GM12892 (cell line): ENCODE data around the gene KIF1B.

Experiments
- POLR2A ChIP-seq: IDR thresholded peaks from 2 replicates; pipeline ENCODE4 v1.6.1; 2011; ENCODE audit warnings: low read depth, low read length, control low read depth
- POLR2AphosphoS5 ChIP-seq: IDR thresholded peaks from 2 replicates; pipeline ENCODE4 v1.6.1; 2011; ENCODE audit warnings: low read depth, low read length, control low read depth
- TAF1 ChIP-seq: IDR thresholded peaks from 2 replicates; pipeline ENCODE4 v1.6.1; 2011; ENCODE audit warnings: low read depth, mild to moderate bottlenecking, control low read depth, low read length, borderline replicate concordance

DNA sequence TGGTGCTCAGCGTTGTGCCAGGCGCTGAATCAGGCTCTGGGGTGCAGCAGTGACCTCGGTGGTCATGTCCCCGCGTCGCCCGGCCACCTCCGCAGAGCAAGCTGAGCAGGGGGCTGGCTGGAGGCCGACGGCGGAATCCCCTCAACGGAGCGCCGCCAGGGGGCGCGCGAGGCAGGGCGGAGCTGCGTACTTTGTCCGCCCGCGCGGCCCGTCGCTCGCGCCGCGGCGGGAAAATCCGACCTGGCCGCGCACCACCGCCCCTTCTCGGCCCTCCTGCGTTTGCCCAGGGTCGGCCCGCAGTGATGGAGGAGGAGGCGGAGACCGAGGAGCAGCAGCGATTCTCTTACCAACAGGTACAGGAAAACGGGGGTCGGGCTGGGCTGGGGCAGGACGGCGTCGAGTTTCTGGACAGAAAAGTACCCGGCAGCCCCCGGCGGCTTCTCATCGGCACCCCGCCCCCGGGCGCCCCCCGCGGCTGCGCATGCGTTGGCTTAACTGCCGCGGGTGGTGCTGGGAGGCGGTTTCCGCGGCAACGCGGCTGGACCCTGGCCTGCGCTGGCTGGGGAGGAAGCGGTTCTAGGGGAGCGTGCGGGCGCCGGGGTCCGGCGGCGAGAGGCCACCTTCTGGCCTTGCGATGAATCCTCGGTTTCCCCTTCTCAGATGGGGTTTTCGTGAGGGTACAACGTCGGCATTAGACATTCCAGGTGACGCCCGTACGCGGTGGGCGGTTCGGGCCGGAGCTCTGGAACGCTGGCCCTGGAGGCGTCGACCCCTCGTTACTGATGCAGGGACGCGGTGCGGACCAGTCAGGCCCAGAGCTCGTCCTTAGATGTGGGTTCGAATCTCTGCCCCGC lies 220.1 kb downstream of the KIF1B start, which contains the start of gene CENPS:
- TF ChIP-seq POLR2A (peak; percentile 67), POLR2AphosphoS5 (peak; percentile 66), TAF1 (peak; percentile 64; the same call in 1 of the 2 replicates)
